ENCODE results near the gene UBE3A.

DNA sequence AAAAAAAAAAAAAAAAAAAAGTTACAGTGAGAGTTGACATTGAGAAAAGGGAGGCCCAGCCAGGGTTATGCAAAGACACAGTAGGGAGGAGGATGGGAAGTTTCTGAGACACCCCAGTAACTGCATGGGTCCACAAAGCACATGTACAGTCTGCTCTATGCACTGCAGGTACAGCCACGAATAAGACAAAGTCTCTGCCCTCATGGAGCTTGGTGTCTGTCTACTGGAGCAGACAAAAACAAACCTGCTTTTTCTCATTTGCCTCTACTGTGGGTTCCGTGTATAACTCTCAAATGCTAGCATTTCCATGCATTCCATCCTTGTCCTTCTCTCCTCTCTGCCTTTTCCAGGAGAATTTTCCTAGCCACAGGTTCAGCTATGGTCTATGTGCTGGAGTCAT, 107.4 kb downstream of the UBE3A start:
- TF ChIP-seq FOXK2 (IDR thresholded peaks at IDR 0.05) (no peak), TARDBP (IDR thresholded peaks at IDR 0.05) (no peak), ZNF384 (IDR thresholded peaks at IDR 0.05) (no peak), SUZ12 (IDR thresholded peaks at IDR 0.05) (no peak), ELF4 (IDR thresholded peaks at IDR 0.05) (no peak)
- TF ChIP-seq, protein P1, sequence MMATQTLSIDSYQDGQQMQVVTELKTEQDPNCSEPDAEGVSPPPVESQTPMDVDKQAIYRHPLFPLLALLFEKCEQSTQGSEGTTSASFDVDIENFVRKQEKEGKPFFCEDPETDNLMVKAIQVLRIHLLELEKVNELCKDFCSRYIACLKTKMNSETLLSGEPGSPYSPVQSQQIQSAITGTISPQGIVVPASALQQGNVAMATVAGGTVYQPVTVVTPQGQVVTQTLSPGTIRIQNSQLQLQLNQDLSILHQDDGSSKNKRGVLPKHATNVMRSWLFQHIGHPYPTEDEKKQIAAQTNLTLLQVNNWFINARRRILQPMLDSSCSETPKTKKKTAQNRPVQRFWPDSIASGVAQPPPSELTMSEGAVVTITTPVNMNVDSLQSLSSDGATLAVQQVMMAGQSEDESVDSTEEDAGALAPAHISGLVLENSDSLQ (IDR thresholded peaks at IDR 0.05): no peak

Measured in HEK293T (cell line).